HepG2 (cell line): ENCODE data around the gene ACSBG1. TPM values are rescaled to one million over a fixed set of nuclear protein-coding genes. Genes with fewer than 3 reads are reported as not detected.

Source experiments
- ATAC-seq: fragments of 200-7000 bp; cut with Tn5 transposase; 3 replicates; pipeline ENCODE4 v1.9.1; 2020; ENCODE audit warnings: mild to moderate bottlenecking, moderate library complexity
- BruUV-seq: library from RNA; stranded (reverse); fragments of 400-500 nt; replicated peaks from 2 replicates; lab custom pipeline; 2021; lab: Mats Ljungman, UMichigan
- CTCF ChIA-PET: fragments of 300-600 bp; formaldehyde crosslinking; extraction: SDS; loops from one replicate; lab custom pipeline; 2021; ENCODE audit warnings: low total read pairs, inconsistent platforms, low intra/inter-chr PET ratio; lab: Yijun Ruan, JAX
- POLR2A ChIA-PET: fragments of 350-600 bp; sonication (Branson Sonifier 250); formaldehyde crosslinking; loops from one replicate; lab custom pipeline; 2020; ENCODE audit warnings: antibody characterized with exemption, inconsistent platforms; lab: Yijun Ruan, JAX
- DNase-seq: peaks from one replicate; pipeline ENCODE4 v3.0.0-alpha.2; 2015; ENCODE audit warnings: low spot score
- FAIRE-seq: peaks from 3 replicates; lab custom pipeline; 2011; peaks lifted over from hg19 to GRCh38; lab: Jason Lieb, UNC
- H2AFZ ChIP-seq: one replicate; pipeline ENCODE4 v1.6.1; 2011; ENCODE audit warnings: low read length, inconsistent platforms
- H3K27ac ChIP-seq: fragments of 300-600 bp; 3 replicates; pipeline ENCODE4 v1.8.0; 2011; ENCODE audit warnings: mixed run types, mild to moderate bottlenecking, mixed read lengths, low read length, inconsistent platforms; ENCODE audit not compliant: insufficient read depth; ENCODE audit errors: extremely low read length
- H3K27me3 ChIP-seq, 2 experiments: fragments of 200-600 bp in 1 of 2; 2 replicates in 1 of 2; 3 replicates in 1 of 2; pipeline versions ENCODE4 v1.6.0 to v1.8.0; 2011; ENCODE audit warnings: low read length in 2 of 2, mild to moderate bottlenecking in 2 of 2, moderate library complexity in 2 of 2, inconsistent platforms in 1 of 2; ENCODE audit not compliant: insufficient read depth in 2 of 2, control insufficient read depth in 1 of 2
- H3K36me3 ChIP-seq, 2 experiments: fragments of 200-600 bp in 1 of 2; replicated peaks in 1 of 2; 2 replicates in 1 of 2; 3 replicates in 1 of 2; pipeline versions ENCODE4 v1.5.1 to v1.8.0; 2011; ENCODE audit warnings: low read length in 2 of 2, inconsistent platforms in 1 of 2; ENCODE audit not compliant: insufficient read depth in 2 of 2, control insufficient read depth in 1 of 2
- H3K4me1 ChIP-seq: 2 replicates; pipeline ENCODE4 v1.5.1; 2012; ENCODE audit warnings: low read length, inconsistent platforms; ENCODE audit not compliant: insufficient read depth
- H3K4me2 ChIP-seq: 2 replicates; pipeline ENCODE4 v1.6.0; 2011; ENCODE audit warnings: low read depth, low read length, inconsistent platforms
- H3K4me3 ChIP-seq, 3 experiments: fragments of 200-600 bp in 1 of 3; sonication (generic), shearing (Covaris generic) in 1 of 3; replicated peaks in 1 of 3; 2 replicates each; pipeline ENCODE4 v1.5.1; 2011 to 2016; ENCODE audit warnings: low read length in 3 of 3, inconsistent platforms in 2 of 3, low read depth in 2 of 3, mild to moderate bottlenecking in 2 of 3, control low read depth in 1 of 3, mixed read lengths in 1 of 3; ENCODE audit not compliant: insufficient read depth in 1 of 3
- H3K79me2 ChIP-seq: one replicate; pipeline ENCODE4 v1.6.1; 2011; ENCODE audit warnings: low read length, inconsistent platforms; ENCODE audit not compliant: insufficient read depth
- H3K9ac ChIP-seq: 2 replicates; pipeline ENCODE4 v1.6.0; 2011; ENCODE audit warnings: mild to moderate bottlenecking, low read depth, low read length, inconsistent platforms; ENCODE audit not compliant: insufficient read depth
- H3K9me3 ChIP-seq: 2 replicates; pipeline ENCODE4 v1.5.1; 2012; ENCODE audit warnings: mild to moderate bottlenecking, low read length
- H4K20me1 ChIP-seq: 2 replicates; pipeline ENCODE4 v1.6.0; 2011; ENCODE audit warnings: inconsistent platforms, mild to moderate bottlenecking, low read length, moderate library complexity; ENCODE audit not compliant: insufficient read depth
- DMAP1 ChIP-seq: IDR thresholded peaks from 2 replicates; pipeline ENCODE4 v1.6.1; 2016
- FOXC1 ChIP-seq: sonication (generic); formaldehyde crosslinking; IDR thresholded peaks from 2 replicates; pipeline ENCODE4 v1.8.0; 2022; ENCODE audit warnings: mild to moderate bottlenecking, missing genetic modification reagents, borderline replicate concordance
- GATA4 ChIP-seq: sonication (generic); IDR thresholded peaks from 2 replicates; pipeline ENCODE4 v1.6.1; 2016; ENCODE audit warnings: antibody characterized with exemption, low read depth, borderline replicate concordance
- HDAC6 ChIP-seq: fragments of 200-600 bp; sonication (generic); IDR thresholded peaks from 2 replicates; pipeline ENCODE4 v1.7.0; 2017; ENCODE audit warnings: mild to moderate bottlenecking, antibody characterized with exemption, low read length, low read depth
- HNRNPUL1 ChIP-seq: fragments of 200-400 bp; formaldehyde crosslinking; IDR thresholded peaks from 2 replicates; pipeline ENCODE4 v1.6.1; 2017; ENCODE audit warnings: low read depth, mild to moderate bottlenecking, low read length, moderate library complexity
- HOXA5 ChIP-seq: sonication (generic); formaldehyde crosslinking; IDR thresholded peaks from 2 replicates; pipeline ENCODE4 v1.4.0; 2020; ENCODE audit warnings: missing genetic modification reagents
- KAT8 ChIP-seq: IDR thresholded peaks from 2 replicates; pipeline ENCODE4 v1.6.1; 2016; ENCODE audit warnings: missing genetic modification reagents, missing compliant biosample characterization
- KDM5B ChIP-seq: sonication (generic); formaldehyde crosslinking; IDR thresholded peaks from 2 replicates; pipeline ENCODE4 v1.4.0; 2020; ENCODE audit warnings: missing genetic modification reagents, mild to moderate bottlenecking, borderline replicate concordance
- MAFK ChIP-seq, 2 experiments: IDR thresholded peaks in 1 of 2; conservative IDR thresholded peaks in 1 of 2; 2 replicates each; pipeline ENCODE4 v1.6.1; 2011; ENCODE audit warnings: improper control_type of control experiment in 2 of 2, low read length in 2 of 2
- NCOA2 ChIP-seq: sonication (generic); formaldehyde crosslinking; IDR thresholded peaks from 2 replicates; pipeline ENCODE4 v1.8.0; 2022; ENCODE audit warnings: inconsistent platforms
- RFX5 ChIP-seq: IDR thresholded peaks from 2 replicates; pipeline ENCODE4 v1.6.1; 2011; ENCODE audit warnings: low read depth, low read length, improper control_type of control experiment
- SALL2 ChIP-seq: sonication (generic); formaldehyde crosslinking; IDR thresholded peaks from 2 replicates; pipeline ENCODE4 v1.8.1; 2023; ENCODE audit warnings: mild to moderate bottlenecking, missing genetic modification reagents, inconsistent platforms
- ZBTB7B ChIP-seq: sonication (generic); formaldehyde crosslinking; IDR thresholded peaks from 2 replicates; pipeline ENCODE4 v1.4.0; 2020; ENCODE audit warnings: missing genetic modification reagents
- ZNF563 ChIP-seq: sonication (generic); formaldehyde crosslinking; IDR thresholded peaks from 2 replicates; pipeline ENCODE4 v1.8.0; 2022; ENCODE audit warnings: mild to moderate bottlenecking, moderate library complexity, missing genetic modification reagents
- WGBS: methylation state at CpG from one replicate; pipeline ENCODE4 v1.1.6; 2017; ENCODE audit warnings: low lambda C conversion rate; 5-methylcytosine and 5-hydroxymethylcytosine counted together
- in situ Hi-C: cut with HindIII; loops from 2 replicates; pipeline ENCODE4 v1.10.0; 2017; ENCODE audit warnings: low pct_unique_long_range_greater_than_20kb; ENCODE audit not compliant: extremely low pct_ligation_motif_present
- intact Hi-C: fragments of 100-400 bp; cut with micrococcal nuclease; formaldehyde crosslinking; loops from one replicate; pipeline ENCODE4 v1.10.0; 2022; ENCODE audit not compliant: unreplicated experiment
- polyA plus RNA-seq, 8 experiments: library from polyadenylated mRNA; depleted of rRNA in 3 of 8; stranded (reverse) in 7 of 8; unstranded in 1 of 8; fragments of >200 nt; fragmentation: Illumina TruSeq in 4 of 8; extraction: Trizol in 4 of 8; gene quantifications; 2 replicates each; pipeline versions ENCODE4 v1.2.1 to v1.2.3, GENCODE V29; 2011 to 2016; ENCODE audit warnings: low read depth in 4 of 8, missing spikeins in 1 of 8, mixed read lengths in 1 of 8; ENCODE audit not compliant: insufficient read depth in 1 of 8
- total RNA-seq, 5 experiments: library from RNA; depleted of rRNA; stranded (reverse); fragments of >200 nt; fragmentation: Illumina TruSeq; extraction: Trizol; gene quantifications; 2 replicates each; pipeline ENCODE4 v1.2.3, GENCODE V29; 2016; ENCODE audit warnings: low read depth in 1 of 5
- TF ChIP-seq, protein P1 (sequence below): sonication (generic); formaldehyde crosslinking; IDR thresholded peaks from 2 replicates; pipeline ENCODE4 v1.4.0; 2020; ENCODE audit warnings: missing genetic modification reagents, mild to moderate bottlenecking, borderline replicate concordance
- TF ChIP-seq, protein P2 (sequence below): sonication (generic); formaldehyde crosslinking; IDR thresholded peaks from 2 replicates; pipeline ENCODE4 v1.5.0; 2020; ENCODE audit warnings: missing genetic modification reagents

ACSBG1 gene
- total and polyA plus RNA-seq, 2 of the 13 experiments (the other 11 are each of a cell fraction or from before 2014, with no cell fraction given), result 0.35 to 0.81 TPM

GRCh38 chr15:78239811-78240210 lies 5.4 kb upstream of the ACSBG1 start:
- Histone ChIP-seq H3K9me3 (no peaks in the 10 kb centered on the region), H3K79me2 (no peaks in the 10 kb centered on the region), H3K4me3 (no peak overlapping the region), H4K20me1 (no peaks in the 10 kb centered on the region), H3K4me1 (peaks cover 30% of the 10 kb centered on the region), H3K9ac (no peak overlapping the region), H3K27me3 (peaks cover 0 to 16% of the 10 kb centered on the region in 2 experiments; a peak in 3 of 5 replicates), H3K4me2 (no peak overlapping the region)
- no peak for ATAC-seq
- FAIRE-seq, result no peak
- in situ Hi-C loops, result loop anchor here (5.0 to 25.0 kb wide), 3 partner anchors 63 to 278 kb away; no protein-coding TSS in a partner anchor
- POLR2A ChIA-PET, result no interaction called here
- intact Hi-C loops, result no loop called here
- BruUV-seq, result no TSS peak
- TF ChIP-seq ZBTB7B (CRISPR knock-in tag) (no peak), DMAP1 (CRISPR knock-in tag) (no peak), HDAC6 (no peak), HNRNPUL1 (no peak), KAT8 (no peak), HOXA5 (CRISPR knock-in tag) (no peak), NCOA2 (no peak), SALL2 (CRISPR knock-in tag) (no peak)
- TF ChIP-seq, all 625 proteins: peak for 0
- no peak for DNase-seq
- CTCF ChIA-PET, result interaction anchor here (1.6 to 2.0 kb wide), 2 partner anchors 127 to 132 kb away, joined by 4 to 14 read pairs; no protein-coding TSS in a partner anchor
- WGBS, result 59% methylated on average over 5 of the region's 5 CpGs
- Histone ChIP-seq H2AFZ (no peak overlapping the region), H3K27ac (no peak overlapping the region), H3K36me3 (no peaks in the 10 kb centered on the region)

- Histone ChIP-seq H4K20me1 (no peaks in the 10 kb centered on the region), H2AFZ (no peak overlapping the region), H3K27ac (no peak overlapping the region), H3K36me3 (no peaks in the 10 kb centered on the region), H3K4me2 (no peak overlapping the region), H3K9me3 (no peaks in the 10 kb centered on the region), H3K9ac (no peak overlapping the region), H3K4me3 (no peak overlapping the region), H3K79me2 (no peaks in the 10 kb centered on the region), H3K4me1 (peaks cover 4% of the 10 kb centered on the region), H3K27me3 (peaks cover 3 to 30% of the 10 kb centered on the region in 2 experiments; a peak in 3 of 5 replicates)
- POLR2A ChIA-PET, result no interaction called here
- CTCF ChIA-PET, result no interaction called here
- ATAC-seq (no peak), DNase-seq (no peak), FAIRE-seq (no peak)
- in situ Hi-C loops, result loop anchor here (25.0 kb wide), 1 partner anchor 275 kb away; no protein-coding TSS in a partner anchor
- 69% methylated on average over 6 of the region's 6 CpGs for WGBS
- intact Hi-C loops, result no loop called here
- TF ChIP-seq KDM5B (no peak), ZNF563 (CRISPR knock-in tag) (no peak), MAFK (conservative IDR thresholded peaks at IDR 0.05 in 1 of 2, IDR thresholded peaks at IDR 0.05 in 1 of 2; ENCODE audit: low read length in 2 of 2) (no peak), RFX5 (no peak), GATA4 (no peak), FOXC1 (CRISPR knock-in tag) (no peak)
- TF ChIP-seq, protein P1, sequence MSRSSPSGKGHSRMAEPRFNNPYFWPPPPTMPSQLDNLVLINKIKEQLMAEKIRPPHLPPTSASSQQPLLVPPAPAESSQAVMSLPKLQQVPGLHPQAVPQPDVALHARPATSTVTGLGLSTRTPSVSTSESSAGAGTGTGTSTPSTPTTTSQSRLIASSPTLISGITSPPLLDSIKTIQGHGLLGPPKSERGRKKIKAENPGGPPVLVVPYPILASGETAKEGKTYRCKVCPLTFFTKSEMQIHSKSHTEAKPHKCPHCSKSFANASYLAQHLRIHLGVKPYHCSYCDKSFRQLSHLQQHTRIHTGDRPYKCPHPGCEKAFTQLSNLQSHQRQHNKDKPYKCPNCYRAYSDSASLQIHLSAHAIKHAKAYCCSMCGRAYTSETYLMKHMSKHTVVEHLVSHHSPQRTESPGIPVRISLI (CRISPR knock-in tag), result no peak
- TF ChIP-seq, protein P2, sequence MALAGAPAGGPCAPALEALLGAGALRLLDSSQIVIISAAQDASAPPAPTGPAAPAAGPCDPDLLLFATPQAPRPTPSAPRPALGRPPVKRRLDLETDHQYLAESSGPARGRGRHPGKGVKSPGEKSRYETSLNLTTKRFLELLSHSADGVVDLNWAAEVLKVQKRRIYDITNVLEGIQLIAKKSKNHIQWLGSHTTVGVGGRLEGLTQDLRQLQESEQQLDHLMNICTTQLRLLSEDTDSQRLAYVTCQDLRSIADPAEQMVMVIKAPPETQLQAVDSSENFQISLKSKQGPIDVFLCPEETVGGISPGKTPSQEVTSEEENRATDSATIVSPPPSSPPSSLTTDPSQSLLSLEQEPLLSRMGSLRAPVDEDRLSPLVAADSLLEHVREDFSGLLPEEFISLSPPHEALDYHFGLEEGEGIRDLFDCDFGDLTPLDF (CRISPR knock-in tag), result no peak
- BruUV-seq, result no TSS peak
Measured at GRCh38 chr15:78237146-78237545, 2.8 kb upstream of the ACSBG1 start.
